OCI-LY7 (cell line): ENCODE results near the gene COL13A1. TPM values are rescaled to one million over a fixed set of nuclear protein-coding genes. Genes with fewer than 3 reads are reported as not detected.

Experiments used
- BruUV-seq: library from RNA; stranded (reverse); fragments of 400-500 nt; replicated peaks from 2 replicates; lab custom pipeline; 2021; lab: Mats Ljungman, UMichigan
- CTCF ChIA-PET: fragments of 300-600 bp; sonication (Branson Sonifier 250); formaldehyde crosslinking; loops from one replicate; lab custom pipeline; 2022; ENCODE audit warnings: antibody characterized with exemption; ENCODE audit not compliant: unreplicated experiment; lab: Charles Lee
- POLR2A ChIA-PET: fragments of 300-600 bp; sonication (Branson Sonifier 250); formaldehyde crosslinking; loops from one replicate; lab custom pipeline; 2022; ENCODE audit warnings: antibody characterized with exemption; lab: Charles Lee
- DNase-seq: peaks from one replicate; pipeline ENCODE4 v3.0.0-alpha.2; 2015; ENCODE audit warnings: low spot score
- H2AFZ ChIP-seq: fragments of 200-600 bp; sonication (generic), shearing (Covaris generic); 2 replicates; pipeline ENCODE4 v1.6.1; 2014; ENCODE audit warnings: mild to moderate bottlenecking, antibody characterized with exemption, low read length, moderate library complexity
- H3K27ac ChIP-seq: fragments of 200-600 bp; sonication (generic); 2 replicates; pipeline ENCODE4 v1.5.1; 2014; ENCODE audit warnings: mixed run types, low read depth, mild to moderate bottlenecking, moderate library complexity, low read length, inconsistent platforms; ENCODE audit not compliant: poor library complexity, severe bottlenecking
- H3K36me3 ChIP-seq: fragments of 200-600 bp; sonication (generic); 2 replicates; pipeline ENCODE4 v1.6.1; 2014; ENCODE audit warnings: mild to moderate bottlenecking, antibody characterized with exemption, low read length, moderate library complexity, mixed read lengths; ENCODE audit not compliant: insufficient read depth
- H3K4me1 ChIP-seq: fragments of 200-600 bp; sonication (generic); 2 replicates; pipeline ENCODE4 v1.5.1; 2014; ENCODE audit warnings: mild to moderate bottlenecking, low read length; ENCODE audit not compliant: insufficient read depth, poor library complexity, severe bottlenecking
- H3K4me2 ChIP-seq: fragments of 200-600 bp; sonication (generic); 2 replicates; pipeline ENCODE4 v1.6.1; 2014; ENCODE audit warnings: mild to moderate bottlenecking, low read length
- H3K4me3 ChIP-seq: fragments of 200-600 bp; sonication (generic); 2 replicates; pipeline ENCODE4 v1.5.1; 2014; ENCODE audit warnings: mild to moderate bottlenecking, low read depth, low read length; ENCODE audit not compliant: poor library complexity, severe bottlenecking
- H3K79me2 ChIP-seq: fragments of 200-600 bp; sonication (generic); 2 replicates; pipeline ENCODE4 v1.6.1; 2016; ENCODE audit warnings: low read depth, mild to moderate bottlenecking, low read length, moderate library complexity, mixed read lengths; ENCODE audit not compliant: insufficient read depth
- H3K9me2 ChIP-seq: fragments of 200-600 bp; sonication (generic); 2 replicates; pipeline ENCODE4 v1.6.1; 2016; ENCODE audit warnings: mild to moderate bottlenecking, low read length, mixed read lengths; ENCODE audit not compliant: insufficient read depth
- H3K9me3 ChIP-seq: fragments of 200-600 bp; sonication (generic); 2 replicates; pipeline ENCODE4 v1.6.1; 2014; ENCODE audit warnings: mild to moderate bottlenecking, mixed run types, low read length, mixed read lengths
- H4K20me1 ChIP-seq: fragments of 200-600 bp; sonication (generic); 2 replicates; pipeline ENCODE4 v1.6.1; 2014; ENCODE audit warnings: mild to moderate bottlenecking, antibody characterized with exemption, low read length, moderate library complexity, mixed read lengths; ENCODE audit not compliant: insufficient read depth
- EZH2phosphoT487 ChIP-seq: fragments of 200-600 bp; sonication (generic); IDR thresholded peaks from 2 replicates; pipeline ENCODE4 v1.6.1; 2018; ENCODE audit warnings: low read depth, borderline replicate concordance, mild to moderate bottlenecking, mixed run types, antibody characterized with exemption, low read length, moderate library complexity, mixed read lengths
- intact Hi-C: fragments of 100-400 bp; cut with micrococcal nuclease; formaldehyde crosslinking; loops from one replicate; pipeline ENCODE4 v1.10.0; 2022; ENCODE audit not compliant: unreplicated experiment
- total RNA-seq, 2 experiments: library from RNA; depleted of rRNA in 1 of 2; stranded (reverse); fragments of >200 nt in 1 of 2; shearing (Covaris generic) in 1 of 2; gene quantifications; 2 replicates each; pipeline ENCODE4 v1.2.3, GENCODE V29; 2014 to 2022
- TF ChIP-seq, protein P1 (sequence below): fragments of 200-600 bp; sonication (generic); conservative IDR thresholded peaks from 2 replicates; pipeline ENCODE4 v1.5.1; 2014; ENCODE audit warnings: mild to moderate bottlenecking, antibody characterized with exemption, low read length, moderate library complexity, mixed read lengths

The COL13A1 gene
- total RNA-seq, 2 experiments from 2014 or later, result 0.06 TPM; not detected in 1

DNA sequence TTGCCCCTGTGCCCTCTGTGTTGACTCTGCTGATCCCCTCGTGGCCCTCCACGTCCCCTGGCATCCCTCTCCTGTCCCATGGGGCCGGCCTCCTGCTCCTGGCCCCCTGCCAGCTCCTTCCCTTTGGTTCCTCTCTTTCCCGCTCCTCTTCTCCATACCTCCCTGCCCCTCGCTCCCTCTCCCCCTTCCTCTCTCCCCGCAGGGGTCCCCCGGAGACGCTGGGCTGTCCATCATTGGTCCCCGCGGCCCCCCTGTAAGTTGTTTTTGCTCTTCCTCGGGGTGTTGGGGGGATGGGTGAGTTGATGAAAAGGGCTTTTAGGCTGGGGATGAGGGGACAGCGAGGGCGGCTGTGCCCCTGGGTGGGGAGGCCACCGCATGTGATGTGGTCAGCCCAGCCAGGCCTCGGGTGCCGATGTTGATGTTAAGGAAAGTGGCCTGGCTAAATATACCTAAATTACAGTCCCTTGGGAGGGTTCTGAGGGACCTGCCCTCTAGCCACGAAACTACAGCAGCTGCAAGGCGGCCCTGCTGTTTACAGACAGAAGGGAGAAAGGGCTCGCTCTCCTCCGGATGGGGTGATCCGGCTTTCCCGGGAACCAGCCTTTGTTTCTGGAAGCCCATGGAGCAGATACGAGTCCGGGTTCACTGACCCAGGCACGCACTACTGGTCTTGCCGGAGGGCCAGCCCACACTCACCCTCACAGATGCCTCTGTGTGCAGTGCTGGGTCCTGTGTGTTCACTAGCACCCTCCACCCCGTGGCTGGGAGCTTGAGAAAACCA lies 78.8 kb downstream of the COL13A1 start:
- Histone ChIP-seq H3K36me3 (no peaks in the 10 kb centered on the region), H3K27ac (no peak overlapping the region), H3K4me1 (no peaks in the 10 kb centered on the region), H3K4me3 (no peak overlapping the region), H4K20me1 (no peaks in the 10 kb centered on the region), H3K9me2 (no peaks in the 10 kb centered on the region), H3K9me3 (no peaks in the 10 kb centered on the region), H3K79me2 (no peaks in the 10 kb centered on the region), H2AFZ (no peak overlapping the region), H3K4me2 (no peak overlapping the region)
- TF ChIP-seq, protein P1, sequence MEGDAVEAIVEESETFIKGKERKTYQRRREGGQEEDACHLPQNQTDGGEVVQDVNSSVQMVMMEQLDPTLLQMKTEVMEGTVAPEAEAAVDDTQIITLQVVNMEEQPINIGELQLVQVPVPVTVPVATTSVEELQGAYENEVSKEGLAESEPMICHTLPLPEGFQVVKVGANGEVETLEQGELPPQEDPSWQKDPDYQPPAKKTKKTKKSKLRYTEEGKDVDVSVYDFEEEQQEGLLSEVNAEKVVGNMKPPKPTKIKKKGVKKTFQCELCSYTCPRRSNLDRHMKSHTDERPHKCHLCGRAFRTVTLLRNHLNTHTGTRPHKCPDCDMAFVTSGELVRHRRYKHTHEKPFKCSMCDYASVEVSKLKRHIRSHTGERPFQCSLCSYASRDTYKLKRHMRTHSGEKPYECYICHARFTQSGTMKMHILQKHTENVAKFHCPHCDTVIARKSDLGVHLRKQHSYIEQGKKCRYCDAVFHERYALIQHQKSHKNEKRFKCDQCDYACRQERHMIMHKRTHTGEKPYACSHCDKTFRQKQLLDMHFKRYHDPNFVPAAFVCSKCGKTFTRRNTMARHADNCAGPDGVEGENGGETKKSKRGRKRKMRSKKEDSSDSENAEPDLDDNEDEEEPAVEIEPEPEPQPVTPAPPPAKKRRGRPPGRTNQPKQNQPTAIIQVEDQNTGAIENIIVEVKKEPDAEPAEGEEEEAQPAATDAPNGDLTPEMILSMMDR, result no peak
- no peak for TF ChIP-seq EZH2phosphoT487
- ChIA-PET POLR2A (no interaction called here), CTCF (no interaction called here)
- intact Hi-C loops, result no loop called here
- BruUV-seq, result no TSS peak
- no peak for DNase-seq

DNA sequence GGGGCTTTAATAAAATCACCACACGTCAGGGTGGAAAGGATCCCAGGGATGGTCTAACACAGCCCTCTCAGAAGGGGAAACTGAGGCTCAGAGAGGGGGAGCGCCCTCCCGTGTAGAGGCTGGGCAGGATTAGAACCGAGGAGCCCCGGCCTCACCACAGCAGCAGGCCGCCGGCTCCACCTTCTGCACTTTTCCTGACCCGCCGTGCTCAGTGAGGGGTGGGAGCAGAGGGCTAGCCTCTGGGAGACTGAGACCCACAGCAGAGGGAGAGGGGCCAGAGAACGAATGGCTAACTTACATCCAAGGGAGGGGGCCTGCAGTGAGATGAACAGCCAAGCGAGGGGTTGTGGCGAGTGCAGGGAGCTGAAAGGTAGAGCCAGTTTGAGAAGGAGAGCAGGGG lies 79.5 kb downstream of the COL13A1 start:
- ChIA-PET CTCF (no interaction called here), POLR2A (no interaction called here)
- no peaks in the 10 kb centered on the region for H4K20me1 ChIP-seq
- H3K9me2 ChIP-seq, result no peaks in the 10 kb centered on the region
- H3K9me3 ChIP-seq, result no peaks in the 10 kb centered on the region
- H3K4me1 ChIP-seq, result no peaks in the 10 kb centered on the region
- BruUV-seq, result no TSS peak
- no peaks in the 10 kb centered on the region for H3K36me3 ChIP-seq
- H2AFZ ChIP-seq, result no peak overlapping the region
- intact Hi-C loops, result no loop called here
- H3K4me2 ChIP-seq, result no peak overlapping the region
- no peaks in the 10 kb centered on the region for H3K79me2 ChIP-seq
- H3K27ac ChIP-seq, result no peak overlapping the region
- no peak for DNase-seq
- TF ChIP-seq EZH2phosphoT487, result no peak
- TF ChIP-seq, protein P1, result no peak
- no peak overlapping the region for H3K4me3 ChIP-seq

DNA sequence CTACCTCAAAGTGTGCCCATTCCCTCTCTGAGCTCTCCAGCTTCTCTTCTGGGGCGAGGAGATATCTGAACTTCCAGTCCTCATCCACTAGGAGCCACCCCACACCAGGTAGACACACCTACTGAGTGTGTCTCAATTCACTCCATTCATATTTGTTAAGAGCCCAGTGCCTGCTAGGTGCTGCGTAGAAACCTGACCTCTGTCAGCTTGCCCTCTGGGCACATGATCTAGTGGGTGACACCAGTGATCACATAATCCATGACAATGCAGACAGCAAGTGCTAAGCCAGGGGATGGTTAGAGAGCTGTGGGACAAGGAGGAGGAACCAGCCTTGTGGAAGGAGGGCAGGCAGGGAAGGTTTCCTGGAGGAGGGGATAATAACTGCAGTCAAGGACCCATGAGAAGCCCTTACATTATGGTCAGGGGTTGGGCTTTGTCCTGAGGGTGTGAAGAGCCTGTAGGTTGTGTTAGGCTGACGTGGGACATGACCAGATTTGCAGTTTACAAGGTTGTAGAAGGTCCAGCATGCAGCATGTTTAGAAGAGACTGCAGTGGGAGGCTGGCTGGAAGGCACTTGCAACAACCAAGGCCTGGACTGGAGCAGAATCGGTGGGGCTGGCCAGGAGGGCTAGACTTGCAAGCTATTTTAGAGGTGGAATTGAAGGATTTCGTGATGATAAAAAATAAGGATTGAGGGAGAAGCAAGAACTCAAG lies 81.8 kb downstream of the COL13A1 start:
- Histone ChIP-seq H3K79me2 (no peaks in the 10 kb centered on the region), H3K27ac (no peak overlapping the region), H3K9me2 (no peaks in the 10 kb centered on the region), H3K4me2 (no peak overlapping the region), H3K9me3 (no peaks in the 10 kb centered on the region), H4K20me1 (no peaks in the 10 kb centered on the region), H3K4me3 (no peak overlapping the region), H3K36me3 (no peaks in the 10 kb centered on the region), H3K4me1 (no peaks in the 10 kb centered on the region), H2AFZ (no peak overlapping the region)
- TF ChIP-seq, protein P1, result peak; percentile 57
- TF ChIP-seq EZH2phosphoT487, result no peak
- intact Hi-C loops, result no loop called here
- DNase-seq, result peak; percentile 26
- POLR2A ChIA-PET, result no interaction called here
- no TSS peak for BruUV-seq
- CTCF ChIA-PET, result no interaction called here
